OCI-LY1 (cell line): Measurements from ENCODE around the gene STK4.

Experiments used
- EZH2 ChIP-seq: fragments of 200-600 bp; sonication (generic), shearing (Covaris generic); IDR thresholded peaks from 2 replicates; pipeline ENCODE4 v1.8.0; 2017; ENCODE audit warnings: borderline replicate concordance, mixed run types, mild to moderate bottlenecking, antibody characterized with exemption, low read length, moderate library complexity, mixed read lengths
- TF ChIP-seq, protein P1 (sequence below): fragments of 200-600 bp; sonication (generic), shearing (Covaris generic); IDR thresholded peaks from 2 replicates; pipeline ENCODE4 v1.5.1; 2017; ENCODE audit warnings: mild to moderate bottlenecking, antibody characterized with exemption, low read length, moderate library complexity, mixed read lengths

GRCh38 chr20:45097485-45098102 is 131.3 kb downstream of the STK4 start:
- TF ChIP-seq, protein P1, sequence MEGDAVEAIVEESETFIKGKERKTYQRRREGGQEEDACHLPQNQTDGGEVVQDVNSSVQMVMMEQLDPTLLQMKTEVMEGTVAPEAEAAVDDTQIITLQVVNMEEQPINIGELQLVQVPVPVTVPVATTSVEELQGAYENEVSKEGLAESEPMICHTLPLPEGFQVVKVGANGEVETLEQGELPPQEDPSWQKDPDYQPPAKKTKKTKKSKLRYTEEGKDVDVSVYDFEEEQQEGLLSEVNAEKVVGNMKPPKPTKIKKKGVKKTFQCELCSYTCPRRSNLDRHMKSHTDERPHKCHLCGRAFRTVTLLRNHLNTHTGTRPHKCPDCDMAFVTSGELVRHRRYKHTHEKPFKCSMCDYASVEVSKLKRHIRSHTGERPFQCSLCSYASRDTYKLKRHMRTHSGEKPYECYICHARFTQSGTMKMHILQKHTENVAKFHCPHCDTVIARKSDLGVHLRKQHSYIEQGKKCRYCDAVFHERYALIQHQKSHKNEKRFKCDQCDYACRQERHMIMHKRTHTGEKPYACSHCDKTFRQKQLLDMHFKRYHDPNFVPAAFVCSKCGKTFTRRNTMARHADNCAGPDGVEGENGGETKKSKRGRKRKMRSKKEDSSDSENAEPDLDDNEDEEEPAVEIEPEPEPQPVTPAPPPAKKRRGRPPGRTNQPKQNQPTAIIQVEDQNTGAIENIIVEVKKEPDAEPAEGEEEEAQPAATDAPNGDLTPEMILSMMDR = no peak
- no peak for TF ChIP-seq EZH2
